ENCODE data around the gene ZNF607. TPM values are rescaled to one million over a fixed set of nuclear protein-coding genes. Genes with fewer than 3 reads are reported as not detected.

ZNF607 gene
- total RNA-seq = 3.9 and 5.0 TPM in 2 replicates

DNA sequence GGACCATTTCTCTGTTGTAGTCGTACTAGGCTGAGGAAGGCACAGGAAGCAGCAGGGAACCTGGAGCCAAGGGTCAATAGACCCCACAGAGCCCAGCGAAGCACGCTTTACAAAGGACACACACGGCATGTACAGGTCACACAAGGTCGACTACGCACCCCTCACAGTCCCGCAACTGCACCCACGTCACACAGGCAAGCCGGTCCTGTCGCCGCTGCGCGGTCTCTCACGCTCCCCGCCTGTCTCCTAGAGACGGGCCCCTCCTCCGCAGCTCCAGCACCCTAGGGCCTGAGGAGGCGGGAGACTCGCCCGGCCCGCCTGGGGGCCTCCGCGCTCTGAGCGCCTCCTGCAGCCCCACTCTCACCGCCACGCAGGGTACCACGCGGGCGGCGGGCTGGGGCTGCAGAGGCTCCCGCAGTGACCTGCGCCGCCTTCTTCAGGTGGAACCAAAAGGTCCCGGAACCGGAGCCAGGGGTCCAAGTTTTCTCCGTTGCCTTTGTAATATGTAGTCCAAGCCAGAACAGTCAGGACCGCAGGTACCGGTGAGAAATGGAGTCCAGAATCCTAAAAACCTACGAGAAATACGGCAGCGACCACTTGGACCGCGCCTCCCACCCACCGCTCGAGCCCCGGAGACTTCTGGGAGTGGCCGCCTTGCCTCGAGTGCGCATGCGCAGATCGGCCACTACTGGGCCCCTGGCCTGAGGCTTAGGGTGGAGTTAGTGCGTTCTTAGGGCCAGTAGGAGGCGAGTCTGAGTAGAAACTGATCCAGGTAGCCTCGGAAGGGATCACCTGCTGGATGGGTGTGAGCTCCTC is at the start of gene ZNF607:
ZNF607 (minus strand) TSS at position 651 of the 816 bp plus-strand sequence. CDS start 8,143 bp downstream, outside the sequence.

DNA sequence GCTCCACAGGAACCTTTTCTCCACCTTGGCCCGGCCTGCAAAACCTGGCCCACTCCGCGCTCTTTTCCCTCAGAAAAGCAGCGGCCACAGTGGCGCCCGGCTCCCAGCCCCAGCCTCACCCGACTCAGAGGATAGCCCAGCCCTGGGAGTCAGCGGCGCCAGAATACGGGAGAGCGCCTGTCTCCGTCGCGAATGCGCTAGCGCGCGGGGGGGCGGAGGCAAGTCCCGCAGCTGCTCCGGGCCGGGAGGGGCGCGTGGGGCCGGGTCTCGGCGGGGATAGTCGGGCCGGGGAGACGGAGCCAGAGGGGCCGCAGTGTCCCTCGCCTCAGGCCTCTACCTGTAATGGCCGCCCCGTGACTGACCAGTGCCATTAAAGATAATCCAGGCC is 64.3 kb downstream of the ZNF607 start, which contains the start of gene ZFP30:
ZFP30 (minus strand) TSS at position 165 of the 388 bp plus-strand sequence. CDS start 7,643 bp downstream, outside the sequence.

Other genes starting within 250 kb of the ZNF607 start
- gene ZNF793, start 212.8 kb downstream of the ZNF607 start, total RNA-seq = 1.6 and 3.0 TPM in 2 replicates
- gene ZNF571, start 125.0 kb downstream of the ZNF607 start, total RNA-seq = 0.84 and 1.6 TPM in 2 replicates
- gene ZNF540, start 124.9 kb downstream of the ZNF607 start, total RNA-seq = 0.19 and 0.35 TPM in 2 replicates
- gene ZFP30, start 64.3 kb downstream of the ZNF607 start, total RNA-seq = 6.6 and 9.0 TPM in 2 replicates
- 2.4 and 3.2 TPM in 2 replicates for gene ZNF573, start 59.8 kb upstream of the ZNF607 start, total RNA-seq
- not detected in 2 replicates for gene WDR87, start 186.8 kb upstream of the ZNF607 start, total RNA-seq
- 21.8 and 25.4 TPM in 2 replicates for gene SIPA1L3, start 187.4 kb upstream of the ZNF607 start, total RNA-seq

Measured in airway epithelial cell (primary cell).